CD4-positive, alpha-beta T cell treated with Interferon gamma for 1 hour (primary cell): Measurements from ENCODE around the gene MPDZ.
"Not testable (repeated sequence)": the region's sequence is repeated elsewhere in the genome, so short reads cannot be mapped to it uniquely, and the experiment has no call there.

ENCODE experiments used
- DNase-seq: peaks from one replicate; pipeline ENCODE4 v3.0.0-alpha.2; 2020

The MPDZ gene

GRCh38 chr9:13266167-13266566 is 13.3 kb downstream of the MPDZ start:
- no peak for DNase-seq

- DNase-seq: no peak
Observed at GRCh38 chr9:13264788-13265187, 14.7 kb downstream of the MPDZ start.

GRCh38 chr9:13263511-13263910 is 16.0 kb downstream of the MPDZ start:
- no peak for DNase-seq

- no peak for DNase-seq
Observed at GRCh38 chr9:13252852-13253251, 26.6 kb downstream of the MPDZ start.

- DNase-seq: no peak
Observed at GRCh38 chr9:13244181-13244580, 35.3 kb downstream of the MPDZ start.

- DNase-seq: no peak
Observed at GRCh38 chr9:13241283-13241682, 38.2 kb downstream of the MPDZ start.

GRCh38 chr9:13239660-13240059 is 39.8 kb downstream of the MPDZ start:
- DNase-seq: no peak

GRCh38 chr9:13239208-13239607 is 40.3 kb downstream of the MPDZ start:
- no peak for DNase-seq

- DNase-seq: no peak
Observed at GRCh38 chr9:13234932-13235331, 44.6 kb downstream of the MPDZ start.

- no peak for DNase-seq
Observed at GRCh38 chr9:13228431-13228830, 51.1 kb downstream of the MPDZ start.

GRCh38 chr9:13224366-13224765 is 55.1 kb downstream of the MPDZ start:
- DNase-seq: no peak

GRCh38 chr9:13222733-13223132 is 56.8 kb downstream of the MPDZ start:
- DNase-seq: not testable (repeated sequence)

GRCh38 chr9:13221741-13222140 is 57.8 kb downstream of the MPDZ start:
- DNase-seq: no peak

GRCh38 chr9:13220837-13221236 is 58.7 kb downstream of the MPDZ start:
- no peak for DNase-seq

- DNase-seq: no peak
Observed at GRCh38 chr9:13215791-13216554, 63.5 kb downstream of the MPDZ start.

GRCh38 chr9:13213998-13214397 is 65.5 kb downstream of the MPDZ start:
- DNase-seq: no peak

GRCh38 chr9:13213337-13213736 is 66.2 kb downstream of the MPDZ start:
- no peak for DNase-seq

- no peak for DNase-seq
Observed at GRCh38 chr9:13210306-13210705, 69.2 kb downstream of the MPDZ start.

GRCh38 chr9:13209498-13209897 is 70.0 kb downstream of the MPDZ start:
- no peak for DNase-seq

GRCh38 chr9:13205824-13206223 is 73.7 kb downstream of the MPDZ start:
- no peak for DNase-seq

GRCh38 chr9:13190040-13190439 is 89.5 kb downstream of the MPDZ start:
- no peak for DNase-seq

- no peak for DNase-seq
Observed at GRCh38 chr9:13189362-13189761, 90.1 kb downstream of the MPDZ start.

- no peak for DNase-seq
Observed at GRCh38 chr9:13186774-13187173, 92.7 kb downstream of the MPDZ start.

GRCh38 chr9:13186091-13186490 is 93.4 kb downstream of the MPDZ start:
- no peak for DNase-seq

- no peak for DNase-seq
Observed at GRCh38 chr9:13181652-13182051, 97.8 kb downstream of the MPDZ start.
